Stimulated activated CD4-positive, alpha-beta T cell treated with anti-CD3 and anti-CD28 coated beads, Interleukin-1b, Interleukin-23, amount 100 ng/mL, for 48 hours (primary cell): ENCODE data around the gene CTIF.
"Not testable (repeated sequence)": the region's sequence is repeated elsewhere in the genome, so short reads cannot be mapped to it uniquely, and the experiment has no call there.

Experiments
- DNase-seq: peaks from one replicate; pipeline ENCODE4 v3.0.0-alpha.2; 2020

The CTIF gene

GRCh38 chr18:48715711-48716361 is 177.0 kb downstream of the CTIF start:
- no peak for DNase-seq

GRCh38 chr18:48717227-48717626 is 178.4 kb downstream of the CTIF start:
- DNase-seq, result not testable (repeated sequence)

- no peak for DNase-seq
Measured at GRCh38 chr18:48718251-48718959, 179.6 kb downstream of the CTIF start.

- DNase-seq, result no peak
Measured at GRCh38 chr18:48719388-48719787, 180.6 kb downstream of the CTIF start.

GRCh38 chr18:48719974-48720654 is 181.3 kb downstream of the CTIF start:
- DNase-seq, result no peak

GRCh38 chr18:48720655-48721025 is 181.8 kb downstream of the CTIF start:
- no peak for DNase-seq

GRCh38 chr18:48721312-48721711 is 182.5 kb downstream of the CTIF start:
- DNase-seq, result no peak

GRCh38 chr18:48723016-48723415 is 184.2 kb downstream of the CTIF start:
- no peak for DNase-seq

GRCh38 chr18:48723837-48724236 is 185.0 kb downstream of the CTIF start:
- no peak for DNase-seq

GRCh38 chr18:48724442-48724841 is 185.6 kb downstream of the CTIF start:
- no peak for DNase-seq

GRCh38 chr18:48724939-48725338 is 186.1 kb downstream of the CTIF start:
- DNase-seq, result no peak

GRCh38 chr18:48725562-48725961 is 186.7 kb downstream of the CTIF start:
- DNase-seq, result no peak

- no peak for DNase-seq
Measured at GRCh38 chr18:48727681-48728080, 188.8 kb downstream of the CTIF start.

- DNase-seq, result no peak
Measured at GRCh38 chr18:48728204-48728833, 189.5 kb downstream of the CTIF start.

GRCh38 chr18:48729404-48729803 is 190.6 kb downstream of the CTIF start:
- DNase-seq, result no peak

GRCh38 chr18:48730010-48730409 is 191.2 kb downstream of the CTIF start:
- DNase-seq, result no peak

- no peak for DNase-seq
Measured at GRCh38 chr18:48732767-48733424, 194.1 kb downstream of the CTIF start.

GRCh38 chr18:48733643-48734253 is 194.9 kb downstream of the CTIF start:
- no peak for DNase-seq

GRCh38 chr18:48734460-48734859 is 195.6 kb downstream of the CTIF start:
- DNase-seq, result no peak

- no peak for DNase-seq
Measured at GRCh38 chr18:48735080-48735676, 196.3 kb downstream of the CTIF start.

- no peak for DNase-seq
Measured at GRCh38 chr18:48735681-48736255, 196.9 kb downstream of the CTIF start.
